ENCODE data around the gene USP3.
A peak's percentile ranks its signal among the peaks of the same experiment; 100 is the strongest.
"Not testable (repeated sequence)": the region's sequence is repeated elsewhere in the genome, so short reads cannot be mapped to it uniquely, and the experiment has no call there.

The USP3 gene

DNA sequence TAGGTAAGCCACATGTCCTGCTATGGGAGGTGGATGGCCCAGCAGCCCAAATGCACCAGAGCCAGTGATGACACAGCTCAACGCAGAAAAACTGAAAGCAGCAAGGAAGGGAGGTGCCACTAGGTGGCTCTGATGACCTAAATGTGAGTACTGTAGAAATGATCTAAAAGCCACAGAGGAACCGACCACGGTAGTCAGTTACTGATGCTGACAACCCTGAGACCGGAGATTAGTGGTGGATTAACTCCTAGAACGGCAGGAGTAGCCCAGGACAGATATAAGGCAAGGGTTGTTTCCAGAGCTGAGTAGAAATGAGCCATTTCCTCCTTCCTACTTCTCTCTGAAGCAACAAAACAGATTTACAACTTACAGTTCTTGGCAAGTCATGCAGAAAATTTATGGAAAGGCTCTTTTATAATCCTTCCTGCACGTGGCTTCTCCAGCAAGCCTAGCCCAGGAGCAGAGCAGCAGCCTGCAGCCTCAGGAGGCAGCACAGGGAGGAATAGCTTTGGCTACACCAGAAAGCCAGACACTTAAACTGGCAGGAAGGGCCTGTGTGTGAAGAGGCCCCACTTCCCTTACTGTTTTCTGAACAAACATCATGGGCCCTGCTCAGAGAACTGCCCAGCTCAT lies 105.9 kb downstream of the USP3 start:
- ChIA-PET CTCF (interaction anchor here (0.6 to 9.7 kb wide), 57 partner anchors 9 to 539 kb away, joined by 3 to 86 read pairs (median 4); partner anchors contain the start of genes CIAO2A, DAPK2 and FBXL22), POLR2A (interaction anchor here (0.6 kb wide), 1 partner anchor 113 kb away, joined by 4 read pairs; no protein-coding TSS in a partner anchor)
- peak; percentile 81 for DNase-seq (ENCODE audit: extremely low spot score)
- TF ChIP-seq CTCF (IDR thresholded peaks at IDR 0.05; ENCODE audit: control extremely low read depth, extremely low read depth, low read depth, missing control alignments): peak; percentile 73

DNA sequence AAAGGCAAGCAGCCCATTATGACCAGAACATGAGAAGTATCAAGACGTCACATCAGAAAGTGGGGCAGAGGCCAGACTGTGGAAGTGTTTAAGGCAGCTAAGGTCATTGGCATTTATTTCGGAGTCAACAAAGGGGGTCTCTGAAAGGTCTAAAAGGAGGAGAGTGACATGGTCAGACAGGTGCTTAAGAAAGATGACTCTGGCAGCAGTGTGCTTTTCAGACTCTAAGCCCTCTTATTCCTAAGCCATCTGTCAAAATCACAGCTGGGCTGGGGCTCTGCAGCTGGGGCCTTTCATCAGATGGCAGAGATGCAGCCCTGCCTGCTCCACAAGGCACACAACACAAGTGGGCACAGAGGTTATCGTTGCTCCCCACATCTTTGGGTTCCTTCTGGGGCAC lies 106.8 kb downstream of the USP3 start:
- POLR2A ChIA-PET: no interaction called here
- no peak for TF ChIP-seq CTCF (IDR thresholded peaks at IDR 0.05; ENCODE audit: control extremely low read depth, extremely low read depth, low read depth, missing control alignments)
- CTCF ChIA-PET: interaction anchor here (0.7 to 9.7 kb wide), 17 partner anchors 10 to 482 kb away, joined by 3 to 86 read pairs (median 6); partner anchors contain the start of gene FBXL22
- DNase-seq (ENCODE audit: extremely low spot score): no peak

- POLR2A ChIA-PET: no interaction called here
- no peak for DNase-seq (ENCODE audit: extremely low spot score)
- CTCF ChIA-PET: interaction anchor here (1.2 to 9.7 kb wide), 7 partner anchors 11 to 480 kb away, joined by 3 to 86 read pairs (median 6); no protein-coding TSS in a partner anchor
Measured at GRCh38 chr15:63612300-63612699, 107.9 kb downstream of the USP3 start.

DNA sequence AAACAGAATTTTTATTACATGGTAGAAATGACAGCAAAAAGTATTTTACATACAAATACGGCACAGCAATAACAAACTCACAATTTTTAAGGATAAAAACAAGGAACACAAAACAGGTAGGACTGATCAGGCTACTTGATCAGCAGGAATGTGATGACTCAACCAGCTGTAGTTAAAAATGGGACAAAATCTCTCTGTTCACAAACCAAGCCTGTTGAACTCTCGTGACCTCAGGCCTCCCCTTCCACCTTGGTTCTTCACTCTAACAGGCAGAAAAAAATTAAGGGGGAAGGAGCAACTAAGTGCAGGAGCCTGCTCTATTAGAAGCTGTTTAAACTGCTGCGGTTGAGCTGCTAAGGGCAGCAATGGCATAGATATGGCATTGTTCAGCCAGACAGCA lies 111.5 kb downstream of the USP3 start:
- no peak for DNase-seq (ENCODE audit: extremely low spot score)
- ChIA-PET POLR2A (interaction anchor here (0.5 kb wide), 1 partner anchor 87 kb away, joined by 3 read pairs; no protein-coding TSS in a partner anchor), CTCF (interaction anchor here (1.2 to 2.5 kb wide), 2 partner anchors 16 to 149 kb away, joined by 4 to 9 read pairs; no protein-coding TSS in a partner anchor)
- TF ChIP-seq CTCF (IDR thresholded peaks at IDR 0.05; ENCODE audit: control extremely low read depth, extremely low read depth, low read depth, missing control alignments): no peak

More at GRCh38 chr15:63612300-63612699, 107.9 kb downstream of the USP3 start:
- TF ChIP-seq CTCF (IDR thresholded peaks at IDR 0.05; ENCODE audit: control extremely low read depth, extremely low read depth, low read depth, missing control alignments): no peak

GRCh38 chr15:63617147-63617546 lies 112.8 kb downstream of the USP3 start:
- DNase-seq (ENCODE audit: extremely low spot score); CTCF ChIA-PET; POLR2A ChIA-PET: not testable (repeated sequence)

GRCh38 chr15:63617627-63618026 lies 113.2 kb downstream of the USP3 start:
- POLR2A ChIA-PET; CTCF ChIA-PET; DNase-seq (ENCODE audit: extremely low spot score): not testable (repeated sequence)

DNA sequence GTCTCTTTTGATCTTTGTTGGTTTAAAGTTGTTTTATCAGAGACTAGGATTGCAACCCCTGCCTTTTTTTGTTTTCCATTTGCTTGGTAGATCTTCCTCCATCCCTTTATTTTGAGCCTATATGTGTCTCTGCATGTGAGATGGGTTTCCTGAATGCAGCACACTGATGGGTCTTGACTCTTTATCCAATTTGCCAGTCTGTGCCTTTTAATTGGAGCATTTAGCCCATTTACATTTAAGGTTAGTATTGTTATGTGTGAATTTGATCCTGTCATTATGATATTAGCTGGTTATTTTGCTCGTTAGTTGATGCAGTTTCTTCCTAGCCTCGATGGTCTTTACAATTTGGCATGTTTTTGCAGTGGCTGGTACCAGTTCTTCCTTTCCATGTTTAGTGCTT lies 116.4 kb downstream of the USP3 start:
- DNase-seq (ENCODE audit: extremely low spot score); POLR2A ChIA-PET; CTCF ChIA-PET: not testable (repeated sequence)

- TF ChIP-seq CTCF (IDR thresholded peaks at IDR 0.05; ENCODE audit: control extremely low read depth, extremely low read depth, low read depth, missing control alignments): no peak
- ChIA-PET CTCF (interaction anchor here (1.1 to 3.4 kb wide), 3 partner anchors 10 to 157 kb away, joined by 3 to 17 read pairs (median 4); no protein-coding TSS in a partner anchor), POLR2A (no interaction called here)
- DNase-seq (ENCODE audit: extremely low spot score): no peak
Measured at GRCh38 chr15:63623232-63623969, 119.0 kb downstream of the USP3 start.
